Spleen (tissue), 11 donors: ENCODE results near the gene SNIP1. TPM values are rescaled to one million over a fixed set of nuclear protein-coding genes. Genes with fewer than 3 reads are reported as not detected.

Experiments used
- DNase-seq: peaks from one replicate; pipeline ENCODE4 v3.0.0-alpha.2; 2020
- H3K27ac ChIP-seq, 8 donors: fragments of 200-600 bp; sonication (generic) in 7 of 8; 1 replicate in 4 of 8; 2 replicates in 4 of 8; pipeline versions ENCODE4 v1.5.0 to v1.8.0; 2016 to 2021; ENCODE audit warnings: inconsistent platforms in 4 of 8, mild to moderate bottlenecking in 4 of 8, moderate library complexity in 1 of 8
- H3K27me3 ChIP-seq, 7 donors: fragments of 200-600 bp; sonication (generic) in 6 of 7; replicated peaks in 1 of 7; 1 replicate in 4 of 7; 2 replicates in 3 of 7; pipeline versions ENCODE4 v1.5.0 to v1.8.0; 2016 to 2021; ENCODE audit warnings: inconsistent platforms in 3 of 7, mild to moderate bottlenecking in 1 of 7
- H3K36me3 ChIP-seq, 6 donors: fragments of 200-600 bp; sonication (generic) in 5 of 6; 1 replicate in 4 of 6; 2 replicates in 2 of 6; pipeline versions ENCODE4 v1.5.0 to v1.8.0; 2016 to 2021; ENCODE audit warnings: inconsistent platforms in 2 of 6
- H3K4me1 ChIP-seq, 6 donors: fragments of 200-600 bp; sonication (generic) in 5 of 6; 1 replicate in 3 of 6; 2 replicates in 3 of 6; pipeline versions ENCODE4 v1.5.0 to v1.8.0; 2016 to 2021; ENCODE audit warnings: inconsistent platforms in 3 of 6
- H3K4me3 ChIP-seq, 8 donors: fragments of 200-600 bp; sonication (generic) in 7 of 8; 1 replicate in 4 of 8; 2 replicates in 4 of 8; pipeline versions ENCODE4 v1.5.0 to v1.8.0; 2016 to 2021; ENCODE audit warnings: inconsistent platforms in 4 of 8, mild to moderate bottlenecking in 4 of 8, moderate library complexity in 2 of 8
- H3K9me3 ChIP-seq, 8 donors: fragments of 200-600 bp; sonication (generic) in 7 of 8; 1 replicate in 4 of 8; 2 replicates in 4 of 8; pipeline versions ENCODE4 v1.5.0 to v1.8.0; 2016 to 2021; ENCODE audit warnings: inconsistent platforms in 4 of 8
- CTCF ChIP-seq, 11 experiments: fragments of 200-600 bp in 7 of 11; fragments of 450-650 bp in 4 of 11; sonication (generic) in 4 of 11; IDR thresholded peaks in 8 of 11; conservative IDR thresholded peaks in 3 of 11; 1 replicate in 7 of 11; 2 replicates in 4 of 11; pipeline versions ENCODE4 v1.4.0 to v1.8.0; 2016 to 2021; ENCODE audit warnings: antibody characterized with exemption in 11 of 11, inconsistent platforms in 4 of 11, mild to moderate bottlenecking in 1 of 11
- POLR2A ChIP-seq, 3 donors: fragments of 450-650 bp; IDR thresholded peaks; one replicate each; pipeline ENCODE4 v1.5.1; 2017; ENCODE audit warnings: antibody characterized with exemption in 3 of 3, mild to moderate bottlenecking in 1 of 3
- POLR2AphosphoS5 ChIP-seq, 3 donors: sonication (generic); formaldehyde crosslinking; IDR thresholded peaks; one replicate each; pipeline ENCODE4 v1.5.1; 2017; ENCODE audit warnings: antibody characterized with exemption in 3 of 3
- WGBS, 5 donors: extraction: QIAGEN DNeasy Blood & Tissue Kit in 3 of 5; methylation state at CpG; one replicate each; pipeline versions ENCODE4 v1.1.5 to v1.1.7; 2013 to 2018; 5-methylcytosine and 5-hydroxymethylcytosine counted together
- intact Hi-C: fragments of 100-400 bp; cut with DNase I; formaldehyde crosslinking; loops from one replicate; pipeline ENCODE4 v1.15.0; 2023; ENCODE audit warnings: low total_unique reads
- polyA plus RNA-seq, 3 donors: library from polyadenylated mRNA; stranded (reverse); fragments of 200-250 nt; gene quantifications; one replicate each; pipeline ENCODE4 v1.2.1, GENCODE V29; 2013
- total RNA-seq, 7 donors: library from RNA; depleted of rRNA in 3 of 7; stranded (reverse); fragments of >200 nt in 3 of 7; fragmentation: NEBNext Ultra II Directional in 4 of 7; extraction: Animal tissue kit (Norgen Biotek cat#: 25700) in 4 of 7; gene quantifications; one replicate each; pipeline versions ENCODE4 v1.1.0 to v1.2.1, GENCODE V29; 2016 to 2021
- donor health status: healthy with polysubstance abuse.
- donor health status: DM: no; HTN: no; CAD: no; lungs with moderate emphysema.
- donor health status: DM: no; HTN: no; CAD: no.
- donor health status: Bipolar disorder and iron deficiency.
- donor health status: healthy.
- donor health status: DM: no; HTN: no; CAD: no.
- donor health status: DM: yes; HTN: yes; CAD: no.

SNIP1 gene
- total and polyA plus RNA-seq, 10 donors: 4.3 to 26.6 (median 20.3) TPM

DNA sequence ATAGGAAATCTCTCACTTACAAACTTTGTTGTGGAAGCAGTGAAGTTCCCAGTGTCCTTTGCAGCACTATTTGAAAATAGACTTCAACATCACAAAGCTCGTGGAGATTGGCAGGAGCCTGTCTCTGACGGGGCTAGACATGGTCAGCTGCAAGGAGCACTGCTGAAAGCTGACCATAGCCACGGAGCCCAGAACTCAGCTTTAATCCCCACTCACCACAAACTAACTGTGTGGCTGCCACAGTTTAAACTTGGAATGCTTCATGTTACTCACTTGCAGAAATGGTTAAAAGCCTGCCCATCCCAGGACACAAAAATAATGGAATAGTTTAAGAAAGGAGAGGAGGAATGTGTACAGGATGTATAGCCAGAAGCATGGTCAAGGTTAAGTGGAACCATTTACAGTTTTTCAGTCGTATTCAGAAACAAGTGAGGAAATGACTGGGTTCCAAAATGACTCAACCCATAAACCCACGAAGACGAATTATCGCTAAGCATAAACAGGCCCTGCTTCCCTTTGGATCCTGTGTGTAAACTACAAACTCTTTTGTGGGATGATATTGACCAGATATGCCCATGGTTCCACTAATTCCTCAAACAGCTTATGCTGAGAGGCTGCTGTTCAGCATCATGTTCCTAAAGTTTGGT lies 20.9 kb upstream of the SNIP1 start:
- WGBS, 5 donors: 64 to 75% (median 70%) methylated on average over 7 of the region's 7 CpGs
- intact Hi-C loops: no loop called here
- H3K27me3 ChIP-seq: no peaks in the 10 kb centered on the region
- TF ChIP-seq POLR2A (IDR thresholded peaks at IDR 0.05) (no peak), POLR2AphosphoS5 (IDR thresholded peaks at IDR 0.05) (no peak), CTCF (IDR thresholded peaks at IDR 0.05 in 8 of 11, conservative IDR thresholded peaks at IDR 0.05 in 3 of 11) (no peak)
- no peaks in the 10 kb centered on the region for H3K9me3 ChIP-seq
- H3K4me1 ChIP-seq: no peaks in the 10 kb centered on the region
- no peak overlapping the region for H3K4me3 ChIP-seq
- peaks cover 12 to 100% (median 95%) of the 10 kb centered on the region in 6 donors for H3K36me3 ChIP-seq
- H3K27ac ChIP-seq: no peak overlapping the region
- DNase-seq: no peak

- WGBS, 5 donors: 81 to 93% (median 89%) methylated on average over 3 of the region's 3 CpGs
- intact Hi-C loops: no loop called here
- Histone ChIP-seq H3K4me3 (no peak overlapping the region), H3K4me1 (no peaks in the 10 kb centered on the region), H3K27ac (no peak overlapping the region), H3K9me3 (no peaks in the 10 kb centered on the region), H3K27me3 (no peaks in the 10 kb centered on the region), H3K36me3 (peaks cover 15 to 100% (median 93%) of the 10 kb centered on the region in 6 donors)
- no peak for TF ChIP-seq CTCF (IDR thresholded peaks at IDR 0.05 in 8 of 11, conservative IDR thresholded peaks at IDR 0.05 in 3 of 11)
- no peak for TF ChIP-seq POLR2A (IDR thresholded peaks at IDR 0.05)
- no peak for TF ChIP-seq POLR2AphosphoS5 (IDR thresholded peaks at IDR 0.05)
- DNase-seq: no peak
These were observed 16.6 kb upstream of the SNIP1 start for GRCh38 chr1:37570528-37571334.

GRCh38 chr1:37567023-37567422 lies 12.9 kb upstream of the SNIP1 start:
- Histone ChIP-seq H3K4me1 (no peaks in the 10 kb centered on the region), H3K9me3 (no peaks in the 10 kb centered on the region), H3K27ac (no peak overlapping the region), H3K27me3 (no peaks in the 10 kb centered on the region), H3K4me3 (no peak overlapping the region), H3K36me3 (peaks cover 10 to 100% (median 70%) of the 10 kb centered on the region in 6 donors)
- 88 to 92% (median 90%) methylated on average over 3 of the region's 3 CpGs for WGBS, 5 donors
- intact Hi-C loops: no loop called here
- DNase-seq: no peak
- TF ChIP-seq CTCF (IDR thresholded peaks at IDR 0.05 in 8 of 11, conservative IDR thresholded peaks at IDR 0.05 in 3 of 11) (no peak), POLR2A (IDR thresholded peaks at IDR 0.05) (no peak), POLR2AphosphoS5 (IDR thresholded peaks at IDR 0.05) (no peak)

- Histone ChIP-seq H3K4me3 (no peak overlapping the region), H3K27ac (no peak overlapping the region), H3K9me3 (no peaks in the 10 kb centered on the region), H3K4me1 (no peaks in the 10 kb centered on the region), H3K36me3 (peaks cover 8 to 80% (median 54%) of the 10 kb centered on the region in 6 donors), H3K27me3 (no peaks in the 10 kb centered on the region)
- TF ChIP-seq POLR2AphosphoS5 (IDR thresholded peaks at IDR 0.05) (no peak), POLR2A (IDR thresholded peaks at IDR 0.05) (no peak)
- intact Hi-C loops: no loop called here
- no peak for DNase-seq
These were observed 10.8 kb upstream of the SNIP1 start for GRCh38 chr1:37564892-37565291.
